K562 (cell line): ENCODE data around the gene SLC22A4. TPM values are rescaled to one million over a fixed set of nuclear protein-coding genes. Genes with fewer than 3 reads are reported as not detected.

Experiments
- BRCA1 ChIP-seq, 2 experiments: fragments of 450-650 bp in 1 of 2; sonication (generic) in 1 of 2; formaldehyde crosslinking in 1 of 2; IDR thresholded peaks; 2 replicates each; pipeline versions ENCODE4 v1.5.0 to v1.6.1; 2017 to 2020; ENCODE audit warnings: mild to moderate bottlenecking in 1 of 2, missing genetic modification reagents in 1 of 2
- CREB3 ChIP-seq: fragments of 450-650 bp; conservative IDR thresholded peaks from 2 replicates; pipeline ENCODE4 v1.6.1; 2016; ENCODE audit warnings: missing genetic modification characterization, low read depth, mild to moderate bottlenecking, missing compliant biosample characterization, moderate library complexity
- E2F5 ChIP-seq: sonication (generic); formaldehyde crosslinking; IDR thresholded peaks from 2 replicates; pipeline ENCODE4 v1.8.0; 2022; ENCODE audit warnings: mild to moderate bottlenecking, missing genetic modification reagents
- GATAD2B ChIP-seq: fragments of 450-650 bp; IDR thresholded peaks from 2 replicates; pipeline ENCODE4 v1.6.1; 2017; ENCODE audit warnings: mild to moderate bottlenecking, borderline replicate concordance
- JUND ChIP-seq, 2 experiments: IDR thresholded peaks; 2 replicates in 1 of 2; 3 replicates in 1 of 2; pipeline ENCODE4 v1.6.1; 2011; ENCODE audit warnings: borderline replicate concordance in 2 of 2, low read depth in 2 of 2, low read length in 2 of 2, improper control_type of control experiment in 1 of 2, missing biosample characterization in 1 of 2, missing genetic modification characterization in 1 of 2, missing genetic modification reagents in 1 of 2
- MBD1 ChIP-seq: fragments of 250-450 bp; sonication (Bioruptor Pico); IDR thresholded peaks from 2 replicates; pipeline ENCODE4 v1.8.0; 2022; ENCODE audit warnings: inconsistent platforms
- PBX2 ChIP-seq, 2 experiments: IDR thresholded peaks in 1 of 2; conservative IDR thresholded peaks in 1 of 2; 2 replicates each; pipeline ENCODE4 v1.6.1; 2016; ENCODE audit warnings: low read depth in 2 of 2, mild to moderate bottlenecking in 1 of 2, missing compliant biosample characterization in 1 of 2, missing genetic modification characterization in 1 of 2, moderate library complexity in 1 of 2
- POLR3A ChIP-seq: IDR thresholded peaks from 2 replicates; pipeline ENCODE4 v1.6.1; 2011; ENCODE audit warnings: borderline replicate concordance, mild to moderate bottlenecking, moderate library complexity; ENCODE audit not compliant: insufficient read length, insufficient read depth; ENCODE audit errors: extremely low read depth
- RFX5 ChIP-seq: IDR thresholded peaks from 2 replicates; pipeline ENCODE4 v1.6.1; 2011; ENCODE audit warnings: low read depth, mild to moderate bottlenecking, improper control_type of control experiment, low read length
- SMAD1 ChIP-seq: fragments of 150-350 bp; IDR thresholded peaks from 2 replicates; pipeline ENCODE4 v1.6.1; 2014; ENCODE audit warnings: low read length, low read depth; ENCODE audit not compliant: partially characterized antibody
- SMAD2 ChIP-seq: fragments of 150-350 bp; IDR thresholded peaks from 2 replicates; pipeline ENCODE4 v1.6.1; 2014; ENCODE audit warnings: low read depth, mild to moderate bottlenecking, low read length
- SP2 ChIP-seq: IDR thresholded peaks from 2 replicates; pipeline ENCODE4 v1.6.1; 2011; ENCODE audit warnings: mild to moderate bottlenecking, low read depth, low read length, moderate library complexity; ENCODE audit not compliant: poor library complexity, severe bottlenecking; ENCODE audit errors: extremely low read depth
- STAT5A ChIP-seq: IDR thresholded peaks from 2 replicates; pipeline ENCODE4 v1.6.1; 2012; ENCODE audit warnings: low read length, inconsistent platforms, borderline replicate concordance
- TAF7 ChIP-seq: fragments of 450-650 bp; IDR thresholded peaks from 2 replicates; pipeline ENCODE4 v1.6.1; 2016; ENCODE audit warnings: missing genetic modification characterization, missing compliant biosample characterization
- TEAD1 ChIP-seq, 2 experiments: fragments of 450-650 bp in 1 of 2; sonication (generic) in 1 of 2; formaldehyde crosslinking; IDR thresholded peaks; 2 replicates each; pipeline versions ENCODE4 v1.4.0 to v1.8.0; 2020 to 2022; ENCODE audit warnings: mild to moderate bottlenecking in 2 of 2, missing genetic modification reagents in 1 of 2
- ZC3H11A ChIP-seq: IDR thresholded peaks from 2 replicates; pipeline ENCODE4 v1.6.1; 2012; ENCODE audit warnings: low read depth, low read length, improper control_type of control experiment
- ZFPM2 ChIP-seq: fragments of 250-450 bp; sonication (Bioruptor Pico); IDR thresholded peaks from 2 replicates; pipeline ENCODE4 v1.5.1; 2022; ENCODE audit warnings: mild to moderate bottlenecking
- ZNF707 ChIP-seq: fragments of 250-450 bp; sonication (Bioruptor Pico); conservative IDR thresholded peaks from 2 replicates; pipeline ENCODE4 v1.8.0; 2022; ENCODE audit warnings: inconsistent platforms, mild to moderate bottlenecking, moderate library complexity
- polyA plus RNA-seq, 8 experiments: library from polyadenylated mRNA; depleted of rRNA in 4 of 8; stranded (reverse) in 5 of 8; unstranded in 3 of 8; fragments of >200 nt; fragmentation: Nextera tagmentation in 2 of 8; fragmentation: Illumina TruSeq in 1 of 8; extraction: Ambion mirVana in 2 of 8; extraction: Trizol in 1 of 8; gene quantifications; 2 replicates each; pipeline versions ENCODE4 v1.2.1 to v1.2.3, GENCODE V29; 2011 to 2014; ENCODE audit warnings: inconsistent platforms in 1 of 8, missing spikeins in 1 of 8
- total RNA-seq, 7 experiments: library from RNA; depleted of rRNA in 6 of 7; stranded (reverse); fragments of >200 nt in 6 of 7; fragmentation: Illumina TruSeq in 2 of 7; extraction: Trizol in 2 of 7; gene quantifications; 2 replicates each; pipeline versions ENCODE4 v1.2.1 to v1.2.3, GENCODE V29; 2011 to 2021; ENCODE audit warnings: low replicate concordance in 1 of 7
- TF ChIP-seq, protein P1 (sequence below): fragments of 250-450 bp; sonication (Bioruptor Pico); IDR thresholded peaks from 2 replicates; pipeline ENCODE4 v1.4.0; 2020; ENCODE audit warnings: borderline replicate concordance

Gene SLC22A4
- total and polyA plus RNA-seq, 9 of the 15 experiments (the other 6 are each of a cell fraction or from before 2014, with no cell fraction given): 2.7 to 9.5 (median 6.2) TPM

DNA sequence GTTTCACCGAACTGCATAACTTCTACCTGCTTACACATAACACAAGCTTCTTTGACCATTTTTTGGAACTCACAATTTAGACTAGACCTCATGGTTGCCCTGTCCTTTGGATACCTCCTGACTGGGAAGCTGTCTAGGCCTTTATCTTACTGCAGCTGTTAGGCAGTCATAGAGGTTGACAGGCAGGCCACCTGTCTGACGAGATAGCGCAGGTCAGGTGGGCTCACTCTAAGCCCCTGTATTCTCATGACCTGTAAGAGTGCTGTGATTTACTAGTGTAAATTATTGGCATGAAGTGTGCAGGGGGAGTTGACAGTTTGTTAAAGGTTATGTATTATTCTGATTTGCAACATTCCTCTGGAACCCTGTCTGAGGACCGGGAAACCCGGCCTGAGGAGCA lies 29.0 kb downstream of the SLC22A4 start (continued):
- TF ChIP-seq, protein P1, sequence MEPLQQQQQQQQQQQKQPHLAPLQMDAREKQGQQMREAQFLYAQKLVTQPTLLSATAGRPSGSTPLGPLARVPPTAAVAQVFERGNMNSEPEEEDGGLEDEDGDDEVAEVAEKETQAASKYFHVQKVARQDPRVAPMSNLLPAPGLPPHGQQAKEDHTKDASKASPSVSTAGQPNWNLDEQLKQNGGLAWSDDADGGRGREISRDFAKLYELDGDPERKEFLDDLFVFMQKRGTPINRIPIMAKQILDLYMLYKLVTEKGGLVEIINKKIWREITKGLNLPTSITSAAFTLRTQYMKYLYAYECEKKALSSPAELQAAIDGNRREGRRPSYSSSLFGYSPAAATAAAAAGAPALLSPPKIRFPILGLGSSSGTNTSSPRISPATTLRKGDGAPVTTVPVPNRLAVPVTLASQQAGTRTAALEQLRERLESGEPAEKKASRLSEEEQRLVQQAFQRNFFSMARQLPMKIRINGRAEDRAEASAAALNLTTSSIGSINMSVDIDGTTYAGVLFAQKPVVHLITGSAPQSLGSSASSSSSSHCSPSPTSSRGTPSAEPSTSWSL: no peak
- TF ChIP-seq GATAD2B: no peak
- TF ChIP-seq SMAD1: no peak
- no peak for TF ChIP-seq MBD1
- TF ChIP-seq ZNF707 (CRISPR knock-in tag): no peak
- TF ChIP-seq POLR3A: no peak
- 0 out of 2 replicates have a peak, but pooled peaks have one; percentile 8 for TF ChIP-seq JUND (IDR thresholded peaks at IDR 0.05; ENCODE audit: borderline replicate concordance, low read depth, low read length)
- no peak for TF ChIP-seq JUND (tag; IDR thresholded peaks at IDR 0.05; ENCODE audit: borderline replicate concordance, low read depth, low read length)
- TF ChIP-seq TEAD1 (CRISPR knock-in tag; IDR thresholded peaks at IDR 0.05): no peak
- TF ChIP-seq ZFPM2 (CRISPR knock-in tag): no peak
- no peak for TF ChIP-seq SMAD2
- TF ChIP-seq BRCA1 (IDR thresholded peaks at IDR 0.05): no peak
- no peak for TF ChIP-seq BRCA1 (CRISPR knock-in tag; IDR thresholded peaks at IDR 0.05)
- no peak for TF ChIP-seq ZC3H11A
- no peak for TF ChIP-seq SP2
- peak; percentile 61; the same call in 1 of the 2 replicates for TF ChIP-seq STAT5A
- no peak for TF ChIP-seq TAF7 (tag)
- no peak for TF ChIP-seq E2F5
- TF ChIP-seq CREB3: no peak
- no peak for TF ChIP-seq RFX5
- no peak for TF ChIP-seq PBX2 (CRISPR knock-in tag; IDR thresholded peaks at IDR 0.05; ENCODE audit: low read depth)
- peak; percentile 37; the same call in 1 of the 2 replicates for TF ChIP-seq PBX2 (tag; conservative IDR thresholded peaks at IDR 0.05; ENCODE audit: low read depth)
